Measurements from ENCODE around the gene MYH1.
"Not testable (repeated sequence)": the region's sequence is repeated elsewhere in the genome, so short reads cannot be mapped to it uniquely, and the experiment has no call there.

MYH1 gene

DNA sequence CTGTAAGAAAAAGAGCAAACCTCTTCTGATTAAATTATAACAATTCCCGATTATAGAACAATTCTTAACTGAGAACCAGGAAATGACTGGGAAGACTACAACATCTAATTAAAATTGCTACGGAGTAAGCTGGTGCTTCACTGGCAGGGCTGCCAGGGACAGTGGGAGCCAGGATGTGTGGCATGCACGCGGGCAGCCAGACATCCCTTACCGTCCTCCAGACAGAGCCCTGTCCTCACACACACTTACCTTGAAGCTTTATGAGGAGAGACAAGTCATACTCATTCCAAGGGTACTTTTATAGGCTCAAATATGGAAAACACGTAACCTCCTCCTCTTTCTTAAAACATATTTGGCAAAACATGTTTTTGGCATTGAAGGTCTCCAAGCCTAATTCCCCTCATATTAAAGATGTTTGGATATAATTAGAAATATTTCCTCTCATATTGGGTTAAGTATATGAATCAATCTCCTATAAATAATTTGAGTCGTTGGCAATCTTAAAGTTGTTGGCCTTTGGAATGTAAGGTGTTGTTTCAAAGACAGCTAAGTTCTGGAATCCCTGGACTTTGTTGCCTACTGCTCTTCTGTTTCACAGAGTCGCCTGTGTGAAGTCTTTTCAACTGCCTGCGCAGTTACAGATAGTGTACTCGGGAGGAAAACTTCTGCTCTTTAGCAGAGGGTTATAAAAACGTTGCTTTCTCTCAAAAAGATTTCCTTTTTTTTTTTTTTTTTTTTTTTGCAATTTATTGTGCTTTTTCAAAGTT is at the start of gene MYH1:
MYH1 (minus strand) TSS at position 272 of the 767 bp plus-strand sequence. CDS start 1,900 bp downstream, outside the sequence.
- no peak for DNase-seq

DNA sequence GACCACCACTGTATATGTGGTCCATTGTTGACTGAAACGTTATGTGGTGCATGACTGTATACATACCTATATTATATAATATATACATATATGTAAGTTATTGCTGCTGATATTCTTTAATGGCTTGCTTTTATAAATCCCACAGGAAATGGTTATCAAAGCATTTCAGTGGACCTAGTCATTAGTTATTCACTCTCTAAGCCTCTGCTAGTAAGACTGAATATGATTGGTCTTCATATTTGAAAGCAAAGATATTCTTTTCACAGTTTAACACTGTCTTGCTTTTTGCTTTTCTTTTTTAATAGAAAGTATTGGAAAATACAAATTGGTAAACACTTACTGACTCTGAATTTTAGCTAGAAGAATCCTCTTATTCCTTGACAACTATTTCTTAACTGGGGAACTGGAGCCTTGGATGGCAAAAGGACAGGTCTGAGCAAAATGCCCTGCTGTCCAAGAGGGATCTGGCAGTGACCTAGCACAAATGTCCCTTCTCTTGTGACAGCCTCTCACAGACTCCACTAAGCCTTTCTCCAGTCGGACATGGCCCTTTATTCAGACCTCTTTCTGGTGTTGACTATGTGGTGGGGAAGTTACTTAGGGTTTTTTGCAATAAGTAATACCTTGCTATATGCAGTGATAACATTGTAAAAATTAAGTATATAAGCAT is 45.8 kb upstream of the MYH1 start:
- no peak for DNase-seq

DNA sequence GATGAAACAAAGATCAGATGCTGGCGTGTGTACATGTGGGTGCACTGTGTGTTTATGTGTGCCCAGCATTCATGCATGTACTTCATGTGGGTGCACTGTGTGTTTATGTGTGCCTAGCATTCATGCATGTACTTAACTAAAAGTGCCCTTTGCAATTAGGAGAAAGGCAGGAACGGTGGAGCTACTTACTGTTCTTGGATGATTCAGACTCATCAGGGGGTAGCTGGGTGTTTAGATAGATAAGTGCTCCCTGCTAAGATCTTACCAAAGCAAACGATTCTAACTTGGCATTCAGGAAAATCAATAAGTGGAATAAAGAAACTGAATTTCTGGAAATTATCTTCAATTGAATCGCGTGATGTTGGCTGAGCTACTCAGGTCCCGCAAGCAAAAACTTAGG is 39.7 kb upstream of the MYH1 start:
- no peak for DNase-seq

DNA sequence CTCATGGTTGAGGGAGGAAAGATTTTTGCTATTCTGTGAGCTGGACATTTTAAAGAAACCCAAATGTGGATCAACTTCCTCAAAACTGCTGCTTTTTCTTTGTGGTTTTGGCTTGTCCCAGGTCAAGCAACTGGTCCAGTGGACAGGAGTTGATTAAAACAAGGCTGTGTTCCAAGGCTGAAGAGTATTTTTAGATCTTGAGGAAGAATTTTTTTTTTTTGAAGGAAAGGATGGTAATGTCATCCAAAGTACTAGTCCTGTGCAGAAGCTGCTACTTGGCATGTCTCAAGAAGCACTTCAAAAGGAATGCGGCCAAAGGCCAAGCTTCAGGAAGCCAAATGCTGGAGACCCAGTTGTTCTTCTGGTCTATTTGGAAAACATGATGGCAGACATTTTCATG is 39.1 kb upstream of the MYH1 start:
- no peak for DNase-seq

DNA sequence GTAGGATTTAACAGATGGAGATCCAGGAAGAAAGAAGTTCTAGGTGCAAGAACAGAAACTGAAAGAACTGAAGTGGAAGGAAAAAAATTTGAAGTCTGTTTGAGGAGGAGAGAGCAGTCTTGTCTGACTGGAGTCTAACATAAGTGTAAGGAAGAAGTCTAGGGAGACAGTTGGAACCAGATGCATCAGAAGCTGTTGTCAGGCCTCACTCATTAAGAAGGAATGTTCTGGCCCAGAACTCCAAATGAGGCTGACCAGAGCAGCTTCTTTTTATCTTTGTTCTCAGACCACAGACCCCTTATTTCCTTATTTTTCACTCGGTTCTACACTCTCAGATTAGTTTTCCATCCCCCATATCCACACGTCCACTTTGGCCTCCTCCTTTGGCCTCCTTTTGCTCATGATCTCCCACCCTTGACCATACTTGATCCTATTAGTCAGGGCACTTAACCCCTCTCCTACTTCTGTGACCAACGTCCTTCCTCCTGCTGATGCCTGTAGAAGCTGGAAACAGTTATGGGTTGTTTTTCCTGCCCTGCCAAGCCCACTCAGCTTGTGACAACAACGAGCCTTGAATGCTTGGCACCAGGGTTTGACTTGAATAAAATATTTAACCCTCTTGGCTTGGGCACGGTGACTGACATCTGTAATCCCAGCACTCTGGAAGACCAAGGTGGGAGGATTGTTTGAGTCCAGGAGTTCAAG is 38.1 kb upstream of the MYH1 start:
- no peak for DNase-seq

DNA sequence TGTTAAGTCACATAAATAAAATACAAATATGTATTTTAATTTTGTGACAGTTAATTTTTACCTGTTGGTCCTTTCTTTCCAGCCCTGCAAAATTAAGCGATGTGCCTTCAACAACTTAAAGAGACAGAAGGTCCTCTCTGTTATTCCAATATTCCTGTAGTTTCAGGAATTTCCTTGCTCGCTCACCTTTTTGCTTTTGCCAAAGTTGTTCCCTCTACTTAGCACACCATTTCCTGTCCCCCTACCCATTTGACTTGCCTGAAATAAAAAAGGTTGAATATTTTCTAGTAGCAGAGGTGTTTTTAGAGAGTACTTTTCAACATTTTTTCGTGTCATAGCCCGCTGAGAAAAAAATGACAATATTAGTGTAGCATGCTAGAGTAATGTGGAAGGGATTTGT is 31.7 kb upstream of the MYH1 start:
- DNase-seq: no peak

DNA sequence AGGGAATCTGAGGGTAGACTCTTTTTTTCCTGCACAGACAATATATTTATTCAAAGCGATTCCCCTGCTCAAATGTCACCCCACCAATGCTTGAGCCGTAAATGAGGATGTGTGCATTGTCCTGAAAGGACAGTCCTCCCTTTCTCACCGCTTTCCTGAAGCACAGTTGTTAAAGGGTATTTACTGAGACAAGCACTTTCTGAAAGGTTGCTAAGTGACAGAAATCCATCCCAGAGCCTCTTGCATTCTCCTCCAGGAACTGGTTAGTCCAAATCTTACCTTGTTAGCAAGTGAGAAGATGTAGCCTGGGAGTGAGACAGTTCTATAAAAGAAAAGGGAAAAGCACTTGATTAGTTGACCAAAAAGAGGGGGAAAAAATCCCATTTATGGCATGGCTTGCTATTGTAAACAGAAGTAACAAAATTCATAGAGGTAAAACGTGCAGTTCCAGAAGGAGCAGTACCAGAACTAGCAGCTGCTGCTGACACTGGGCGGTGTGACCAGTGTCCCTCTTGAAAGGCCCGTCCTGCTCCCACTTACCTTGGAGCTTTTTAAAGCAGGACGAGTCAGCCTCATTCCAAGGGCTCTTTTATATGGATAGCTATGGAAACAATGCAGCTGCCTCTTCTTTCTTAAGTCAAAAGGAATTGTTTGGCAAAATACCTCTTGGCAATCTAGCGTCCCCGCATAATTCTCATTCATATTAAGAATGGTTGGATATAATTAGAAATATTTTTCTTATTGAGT is 30.9 kb upstream of the MYH1 start, which contains the start of gene MYH2:
MYH2 (minus strand) TSS at position 563 of the 747 bp plus-strand sequence. CDS start 1,738 bp downstream, outside the sequence.
- no peak for DNase-seq

DNA sequence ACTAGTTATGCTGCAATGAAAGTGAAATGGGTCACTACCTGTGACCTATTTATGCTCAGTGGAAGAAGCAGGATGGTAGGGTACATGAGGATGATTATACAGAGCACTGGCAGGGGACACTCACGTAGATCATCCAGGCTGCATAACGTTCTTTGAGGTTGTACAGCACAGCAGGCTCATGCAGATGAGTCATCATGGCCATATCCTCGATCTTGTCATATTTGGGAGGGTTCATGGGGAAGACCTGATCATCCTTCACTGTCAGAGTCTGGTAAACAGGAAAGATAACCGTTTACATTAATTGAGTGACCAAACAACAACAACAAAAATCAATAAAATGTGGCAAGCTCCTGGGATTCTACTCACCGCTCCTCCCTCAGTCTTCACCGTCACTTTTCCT is 29.0 kb upstream of the MYH1 start:
- DNase-seq: no peak

DNA sequence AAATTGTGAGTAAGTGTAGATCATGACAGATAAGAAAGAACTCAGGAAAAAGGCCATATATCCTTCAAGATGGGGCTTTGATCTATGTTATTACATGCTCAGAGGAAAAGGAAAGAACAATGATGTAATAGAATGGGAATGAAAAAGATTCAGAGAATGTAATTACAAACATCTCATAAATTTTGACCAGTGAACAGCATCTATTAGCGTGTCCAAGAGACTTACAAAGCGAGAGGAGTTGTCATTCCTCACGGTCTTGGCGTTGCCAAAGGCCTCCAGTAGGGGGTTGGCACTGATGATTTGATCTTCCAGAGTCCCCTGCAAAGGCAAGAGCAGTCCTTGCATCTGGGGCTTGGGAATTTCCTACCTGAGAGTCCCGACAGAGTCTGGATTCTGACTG is 25.1 kb upstream of the MYH1 start:
- not testable (repeated sequence) for DNase-seq

DNA sequence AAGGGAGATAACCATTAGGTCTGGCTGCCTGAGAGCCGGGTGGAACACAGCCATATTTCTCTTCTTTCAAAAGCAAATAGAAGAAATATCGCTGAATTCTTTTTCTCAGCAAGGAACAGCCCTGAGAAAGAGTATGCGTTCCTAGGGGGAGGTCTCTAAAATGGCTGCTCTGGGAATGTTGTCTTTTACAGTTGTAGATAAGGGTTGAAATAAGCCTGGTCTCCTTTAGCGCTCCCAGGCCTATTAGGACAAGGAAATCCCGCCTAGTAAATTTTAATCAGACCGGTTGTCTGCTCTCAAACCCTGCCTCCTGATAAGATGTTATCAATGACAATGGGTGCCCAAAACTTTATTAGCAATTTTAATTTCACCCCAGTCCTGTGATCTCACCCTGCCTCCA is 22.8 kb upstream of the MYH1 start:
- not testable (repeated sequence) for DNase-seq

DNA sequence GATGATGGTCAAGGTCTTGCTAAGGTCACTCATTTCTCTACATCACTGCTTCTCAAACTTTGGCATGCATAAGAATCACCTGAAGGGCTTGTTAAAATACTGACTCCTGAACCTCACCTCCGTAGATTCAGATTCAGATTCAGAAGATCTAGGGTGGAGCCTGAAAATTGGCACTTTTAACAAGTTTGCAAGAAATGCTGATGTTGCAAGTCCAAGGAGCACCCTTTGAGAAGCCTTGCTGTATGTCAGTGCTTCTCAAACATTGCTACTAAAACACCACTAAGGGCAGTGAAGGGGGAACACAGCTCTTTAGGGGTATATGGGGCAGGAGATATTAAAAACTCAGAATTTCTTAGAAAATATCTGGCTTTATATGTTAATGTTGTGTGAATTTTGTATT is 13.7 kb upstream of the MYH1 start:
- DNase-seq: no peak

DNA sequence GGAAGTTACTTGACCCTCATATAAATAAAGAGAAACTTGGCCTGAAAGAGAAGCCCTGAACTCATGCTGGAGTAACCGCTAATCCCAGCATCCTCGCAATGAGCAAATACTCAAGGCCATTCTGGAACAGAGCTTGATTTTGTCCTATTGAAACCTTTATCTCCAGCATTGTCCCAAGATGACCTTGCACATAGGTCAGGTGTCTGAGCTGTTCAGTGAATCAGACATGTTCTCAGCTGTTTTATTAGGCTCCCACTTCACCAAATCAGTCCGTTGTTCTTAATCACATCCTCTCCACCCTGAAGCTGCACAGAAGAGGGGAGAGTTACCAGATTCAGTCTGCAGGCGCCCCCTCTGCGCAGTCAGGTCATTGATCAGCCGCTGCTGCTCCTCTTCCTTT is 9.1 kb upstream of the MYH1 start:
- DNase-seq: no peak

DNA sequence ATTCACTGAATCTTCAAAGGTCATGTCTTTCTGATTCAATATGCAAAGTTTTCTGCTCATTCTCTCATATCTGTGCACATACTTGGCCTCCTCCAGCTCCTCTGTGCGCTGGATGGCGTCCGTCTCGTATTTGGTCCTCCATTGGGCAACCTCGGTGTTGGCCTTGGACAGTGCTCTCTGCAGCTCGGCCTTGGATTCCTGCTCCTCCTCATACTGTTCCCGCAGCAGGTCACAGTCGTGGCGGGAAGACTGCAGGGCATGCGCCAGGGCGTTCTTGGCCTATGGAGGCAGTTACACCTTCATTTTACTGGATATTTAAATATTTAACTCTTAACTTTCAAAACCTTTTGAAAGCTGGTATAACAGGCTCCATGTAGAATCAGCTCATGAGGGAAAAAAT is 8.2 kb upstream of the MYH1 start:
- DNase-seq: no peak

DNA sequence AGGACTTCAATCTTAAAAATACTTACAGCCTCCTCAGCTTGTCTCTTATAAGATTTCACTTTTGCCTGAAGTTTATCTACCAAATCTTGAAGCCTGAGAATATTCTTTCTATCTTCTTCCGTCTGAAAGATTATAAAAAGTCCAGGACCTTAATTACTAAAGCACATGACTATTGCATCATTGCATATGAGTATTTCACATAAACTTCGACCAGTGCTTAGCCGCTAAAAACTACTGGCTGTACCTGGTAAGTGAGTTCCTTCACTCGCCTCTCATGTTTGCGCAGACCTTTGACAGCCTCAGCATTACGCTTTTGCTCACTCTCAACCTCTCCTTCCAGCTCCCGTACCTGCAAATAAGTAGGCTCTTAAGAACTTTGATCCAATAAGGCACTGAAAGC is 4.7 kb upstream of the MYH1 start:
- DNase-seq: no peak

DNA sequence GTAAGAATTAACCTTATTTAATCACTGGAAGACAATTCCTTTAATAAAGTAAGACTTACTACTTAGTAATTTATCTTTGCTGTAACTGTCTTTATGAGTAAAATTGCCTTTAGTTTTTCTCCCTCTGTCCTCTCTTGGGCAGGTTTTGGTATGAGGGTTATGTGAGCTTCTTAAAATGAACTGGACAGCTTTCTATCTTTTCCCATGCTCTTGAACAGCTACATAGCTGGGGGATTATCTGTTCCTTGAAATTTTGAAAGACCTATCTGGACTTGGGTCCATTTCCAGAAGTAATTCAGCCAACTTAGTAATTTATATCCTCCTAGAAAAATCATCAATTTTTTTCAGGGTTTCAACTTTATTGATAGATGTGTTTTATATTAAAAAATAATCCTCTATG is 3.6 kb upstream of the MYH1 start:
- DNase-seq: no peak

DNA sequence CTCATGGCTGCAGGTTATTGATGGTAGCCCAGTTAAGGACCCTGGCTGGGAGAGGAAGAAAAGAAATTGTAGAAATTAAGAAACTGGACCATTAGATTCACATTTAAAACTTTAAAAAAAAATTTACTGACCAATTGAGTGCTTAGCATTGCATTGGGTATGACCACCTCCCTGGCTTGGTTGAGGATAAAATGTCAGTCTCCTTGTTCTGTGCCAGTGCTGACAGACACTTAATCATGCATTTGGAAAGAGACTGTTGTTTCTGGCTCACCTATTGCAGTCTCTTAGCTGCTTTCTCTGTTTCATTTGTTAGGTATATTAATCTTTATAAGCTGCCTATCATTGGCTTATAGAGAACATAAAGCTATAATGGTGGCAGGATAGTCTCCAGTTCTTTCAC is 1.7 kb downstream of the MYH1 start:
- DNase-seq: no peak

DNA sequence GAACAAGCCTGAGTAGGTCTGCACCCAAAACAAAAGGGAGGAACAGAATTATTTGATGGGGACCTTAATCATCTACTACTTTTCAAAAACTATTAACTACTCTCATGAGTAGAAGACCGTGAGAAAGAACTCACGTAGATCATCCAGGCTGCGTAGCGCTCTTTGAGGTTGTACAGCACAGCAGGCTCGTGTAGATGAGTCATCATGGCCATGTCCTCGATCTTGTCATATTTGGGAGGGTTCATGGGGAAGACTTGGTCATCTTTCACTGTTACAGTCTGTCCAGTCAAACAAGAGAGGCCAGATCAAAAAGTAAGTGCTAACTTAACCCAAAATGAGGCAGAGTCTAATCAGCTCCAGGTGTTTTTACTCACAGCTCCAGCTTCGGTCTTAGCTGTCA is 2.3 kb downstream of the MYH1 start:
- no peak for DNase-seq

DNA sequence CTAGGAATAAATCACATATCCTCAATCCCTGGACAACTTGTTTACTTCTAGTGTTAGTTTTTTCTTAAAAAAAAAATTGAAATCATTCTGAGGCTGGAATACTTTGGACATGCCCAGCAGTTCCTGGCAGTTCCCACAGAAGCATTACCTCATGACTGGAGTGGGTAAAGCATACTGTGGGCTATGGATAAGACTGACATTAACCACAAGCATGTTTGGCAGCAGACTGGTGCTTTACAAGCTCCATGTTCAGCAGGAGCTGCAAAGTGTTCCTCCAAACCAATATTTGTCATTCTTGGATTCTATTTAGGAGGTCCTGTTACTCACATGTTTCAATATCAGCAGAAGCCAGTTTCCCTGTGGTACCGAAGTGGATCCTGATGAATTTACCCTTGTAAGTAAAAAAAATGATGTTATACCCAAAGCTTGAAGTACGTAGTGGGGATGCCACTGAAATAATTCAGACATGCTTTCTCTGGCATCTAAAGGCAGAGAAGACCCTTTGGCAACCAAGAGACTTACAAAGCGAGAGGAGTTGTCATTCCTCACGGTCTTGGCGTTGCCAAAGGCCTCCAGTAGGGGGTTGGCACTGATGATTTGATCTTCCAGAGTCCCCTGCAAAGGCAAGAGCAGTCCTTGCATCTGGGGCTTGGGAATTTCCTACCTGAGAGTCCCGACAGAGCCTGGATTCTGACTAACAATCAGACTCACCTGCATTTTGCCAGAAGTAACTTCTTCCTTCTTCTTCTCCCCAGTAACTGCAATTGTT is 4.9 kb downstream of the MYH1 start:
- DNase-seq: no peak

DNA sequence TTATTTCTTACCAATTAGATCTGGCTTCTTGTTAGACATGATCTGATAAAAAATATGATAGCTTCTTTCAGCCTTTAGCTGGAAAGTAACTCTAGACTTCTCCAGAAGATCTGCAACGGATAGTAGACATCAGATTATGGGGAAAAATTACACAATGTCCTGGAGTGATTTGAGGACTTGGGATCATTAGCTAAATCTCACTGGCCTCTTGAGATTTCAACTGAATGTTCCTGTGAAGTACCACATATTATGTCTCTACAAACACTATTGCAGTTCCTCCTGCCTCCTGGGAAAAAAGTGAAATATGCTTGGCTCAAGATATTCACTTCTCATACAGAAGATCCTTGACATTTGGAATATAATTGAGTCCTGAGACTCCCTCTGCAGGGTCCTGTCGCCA is 5.5 kb downstream of the MYH1 start:
- no peak for DNase-seq

DNA sequence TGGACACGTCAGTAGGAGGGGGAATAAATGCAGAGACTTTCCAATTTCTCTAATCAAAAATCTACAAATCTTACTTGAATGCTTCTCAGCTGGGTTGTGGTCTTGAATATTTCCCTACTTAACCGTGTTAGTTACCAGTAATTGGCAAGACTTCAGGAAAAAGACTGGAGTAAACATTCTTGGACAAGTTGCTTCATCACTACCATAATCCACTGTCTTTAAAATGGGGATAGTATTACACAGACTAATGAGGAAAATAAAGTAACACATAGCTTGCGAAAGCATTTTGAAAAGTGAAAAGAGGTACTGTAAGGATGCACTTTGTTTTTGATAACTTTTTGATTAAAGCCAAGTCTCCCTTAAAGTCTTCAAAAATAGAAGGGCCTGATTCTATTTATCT is 18.4 kb downstream of the MYH1 start:
- DNase-seq: no peak

DNA sequence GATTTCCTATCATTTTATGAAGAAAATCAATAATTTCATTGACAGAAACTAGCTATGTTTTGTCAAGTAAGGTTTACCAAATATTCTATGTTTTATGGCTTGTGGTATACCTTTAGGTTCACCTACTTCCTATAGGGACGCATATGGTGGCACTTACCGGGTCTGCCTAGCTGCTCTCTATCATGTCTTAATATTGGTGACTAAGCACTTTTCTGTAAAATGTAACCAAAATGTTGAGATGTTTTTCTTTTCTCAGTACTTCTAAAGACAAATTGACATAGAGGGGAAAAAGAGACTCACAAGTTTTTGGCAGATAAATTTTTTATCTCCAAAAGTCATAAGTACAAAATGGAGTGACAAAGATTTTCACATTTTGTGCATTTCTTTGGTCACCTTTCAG is 26.3 kb downstream of the MYH1 start:
- no peak for DNase-seq

DNA sequence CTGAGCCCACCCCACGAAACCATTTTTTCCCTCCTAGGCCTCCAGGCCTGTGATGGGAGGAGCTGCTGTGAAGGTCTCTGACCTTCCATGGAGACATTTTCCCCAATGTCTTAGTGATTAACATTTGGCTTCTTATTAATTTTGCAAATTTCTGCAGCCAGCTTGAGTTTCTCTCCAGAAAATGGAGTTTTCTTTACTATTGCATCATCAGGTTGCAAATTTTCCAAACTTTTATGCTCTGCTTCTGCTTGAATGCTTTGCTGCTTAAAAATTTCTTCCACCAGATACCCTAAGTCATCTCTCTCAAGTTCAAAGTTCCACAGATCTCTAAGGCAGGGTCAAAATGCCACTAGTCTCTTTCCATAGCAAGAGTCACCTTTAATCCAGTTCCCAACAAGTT is 36.1 kb downstream of the MYH1 start:
- no peak for DNase-seq

DNA sequence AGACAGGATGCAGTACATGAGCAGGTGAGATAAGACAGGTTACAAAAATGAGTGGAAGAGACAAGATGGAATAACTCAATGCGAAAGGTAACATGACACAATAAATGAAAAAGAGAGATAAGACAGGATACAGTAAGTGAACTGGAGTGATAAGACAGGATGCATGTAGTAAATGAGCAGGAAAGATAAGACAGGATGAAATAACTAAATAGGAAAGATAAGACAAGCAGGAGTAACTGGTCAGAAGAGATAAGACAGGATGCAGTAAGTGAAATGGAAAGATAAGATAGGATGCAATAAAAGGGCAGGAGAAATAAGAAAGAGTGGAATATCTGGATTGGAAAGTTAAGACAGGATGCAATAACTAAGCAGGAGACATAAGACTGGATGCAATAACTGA is 40.6 kb downstream of the MYH1 start:
- no peak for DNase-seq
